KG1 (cell line): ENCODE results near the gene COX7A2L.
"Not testable (repeated sequence)": the region's sequence is repeated elsewhere in the genome, so short reads cannot be mapped to it uniquely, and the experiment has no call there.

Experiments
- DNase-seq: peaks from one replicate; lab custom pipeline; 2025; lab: John Stamatoyannopoulos, UW

The COX7A2L gene

DNA sequence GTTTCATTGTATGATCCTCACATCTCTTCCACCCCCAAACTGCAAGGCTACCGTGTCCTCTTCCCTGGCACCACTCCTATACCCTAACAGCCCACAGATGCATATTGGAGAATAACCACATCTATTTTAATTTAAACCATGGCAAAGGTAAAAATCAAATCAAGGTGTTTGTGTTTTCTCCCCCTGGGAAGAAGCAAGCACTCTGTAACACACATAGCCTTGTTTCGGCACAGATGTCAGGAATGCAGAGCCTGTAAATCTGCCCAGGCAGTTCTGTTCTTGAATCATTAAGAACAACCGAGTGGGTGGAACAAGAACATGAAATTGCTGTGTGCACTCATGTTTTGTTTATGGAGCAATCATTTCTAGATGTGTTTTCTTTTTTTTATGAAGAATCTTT lies 6.8 kb upstream of the COX7A2L start:
- no peak for DNase-seq

DNA sequence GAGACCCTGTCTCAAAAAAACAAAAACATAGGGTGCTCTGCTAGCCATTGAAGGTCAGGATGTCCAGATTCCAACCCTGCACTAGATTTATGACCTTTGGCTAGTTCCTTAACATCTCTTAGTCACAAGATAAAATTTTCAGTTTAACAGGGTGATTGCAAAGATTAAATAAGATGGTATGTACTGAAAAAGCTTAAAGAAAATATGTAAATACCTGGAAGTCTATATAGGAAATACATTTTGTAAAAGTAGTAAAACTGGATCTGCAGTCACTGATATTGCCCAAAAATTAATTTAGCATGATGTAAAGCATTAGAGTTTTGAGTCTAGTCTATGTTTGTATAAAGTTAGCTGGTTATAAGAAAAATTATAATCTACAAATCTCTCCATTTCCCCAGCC lies 5.4 kb upstream of the COX7A2L start:
- DNase-seq = no peak

DNA sequence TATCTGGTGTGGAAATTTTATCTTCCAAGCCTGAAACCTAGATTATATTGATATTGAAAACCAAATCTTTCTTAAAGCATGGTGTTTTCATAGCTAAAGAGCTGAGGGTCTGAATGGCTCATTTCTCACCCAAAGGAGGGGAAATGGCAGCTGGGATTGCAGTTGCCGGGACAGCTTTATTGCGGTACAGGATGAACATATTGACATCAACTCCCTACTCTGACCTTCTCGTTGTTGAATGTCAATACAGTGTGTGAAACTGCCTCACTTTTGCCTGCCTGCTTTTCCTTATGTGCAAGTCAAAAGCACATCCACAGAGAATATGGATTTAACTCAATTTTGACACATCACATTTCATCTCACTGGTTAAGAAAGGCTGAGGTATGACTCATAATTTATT lies 3.6 kb upstream of the COX7A2L start:
- DNase-seq = no peak

- no peak for DNase-seq
Measured at GRCh38 chr2:42363413-42363812, 2.4 kb upstream of the COX7A2L start.

DNA sequence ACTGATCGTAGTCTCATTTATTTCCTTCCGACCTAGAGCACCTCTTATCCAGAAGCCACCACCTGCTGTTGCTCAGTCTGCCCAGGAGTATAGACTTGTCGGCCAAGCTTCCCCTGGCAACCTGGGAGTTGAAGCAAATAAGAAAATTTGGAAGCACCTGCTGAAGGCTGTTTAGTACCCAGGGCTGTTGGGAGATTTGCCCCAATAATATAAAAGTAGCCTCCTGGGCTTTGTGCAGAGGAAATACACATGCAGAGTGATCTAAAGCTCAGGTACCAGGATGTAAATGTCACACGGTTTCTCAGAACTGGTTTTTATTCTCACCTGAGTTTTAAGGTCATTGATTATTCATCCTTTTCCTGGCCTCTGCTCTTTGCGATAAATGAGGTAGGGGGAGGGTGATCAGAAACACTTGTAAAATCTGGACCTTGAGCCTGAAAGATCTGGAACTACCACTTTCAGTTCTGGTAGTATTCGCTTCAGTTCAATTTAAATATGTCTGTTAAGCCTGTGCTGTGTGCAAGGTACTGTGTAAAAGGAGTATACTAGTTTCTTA lies 789 bp upstream of the COX7A2L start:
- no peak for DNase-seq

DNA sequence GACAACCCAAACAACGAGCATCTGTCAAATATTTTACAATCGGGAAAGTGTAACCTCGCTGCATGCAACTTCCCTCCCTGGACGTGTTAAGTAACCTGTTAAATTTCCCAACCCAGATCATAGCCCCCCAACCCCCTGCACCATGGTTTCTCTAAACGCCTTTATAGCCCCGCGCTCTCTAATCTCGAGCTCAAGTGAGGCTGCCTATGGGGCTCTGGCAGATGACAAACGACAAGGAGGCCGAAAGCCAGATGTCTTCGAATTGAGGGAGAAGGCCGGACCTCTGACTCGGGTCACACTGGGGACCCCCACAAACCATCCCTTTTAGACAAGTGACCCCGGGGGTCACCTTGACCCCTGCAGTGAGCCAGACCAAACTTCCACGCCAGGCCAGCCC lies 526 bp downstream of the COX7A2L start:
- no peak for DNase-seq

DNA sequence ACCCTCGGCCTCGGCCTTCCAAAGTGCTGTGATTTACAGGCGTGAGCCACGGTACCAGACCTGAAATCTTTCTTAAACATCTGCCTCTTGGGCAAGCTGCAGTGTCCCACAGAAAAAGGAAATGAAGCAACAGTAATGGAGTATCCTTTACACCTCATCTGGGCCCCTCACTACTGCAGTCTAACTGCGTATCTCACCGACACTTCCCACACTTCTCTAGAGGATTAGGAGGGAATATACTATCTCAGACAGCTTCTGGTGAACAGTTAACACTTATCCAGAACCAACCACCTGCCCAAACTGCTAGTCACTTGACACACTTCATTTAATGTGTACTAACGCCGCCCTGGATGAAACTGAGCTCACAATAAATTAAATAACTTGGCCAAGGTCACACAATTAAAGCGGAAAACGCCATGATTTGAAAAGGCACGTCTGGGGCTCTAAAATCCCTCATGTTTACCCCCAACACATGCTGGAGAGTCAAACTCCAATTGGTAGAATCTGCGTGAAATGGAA lies 993 bp downstream of the COX7A2L start:
- DNase-seq = peak; percentile 16

- DNase-seq = peak; percentile 16
Measured at GRCh38 chr2:42359304-42359964, 1.6 kb downstream of the COX7A2L start.

GRCh38 chr2:42353792-42354429 lies 7.1 kb downstream of the COX7A2L start:
- DNase-seq = no peak

DNA sequence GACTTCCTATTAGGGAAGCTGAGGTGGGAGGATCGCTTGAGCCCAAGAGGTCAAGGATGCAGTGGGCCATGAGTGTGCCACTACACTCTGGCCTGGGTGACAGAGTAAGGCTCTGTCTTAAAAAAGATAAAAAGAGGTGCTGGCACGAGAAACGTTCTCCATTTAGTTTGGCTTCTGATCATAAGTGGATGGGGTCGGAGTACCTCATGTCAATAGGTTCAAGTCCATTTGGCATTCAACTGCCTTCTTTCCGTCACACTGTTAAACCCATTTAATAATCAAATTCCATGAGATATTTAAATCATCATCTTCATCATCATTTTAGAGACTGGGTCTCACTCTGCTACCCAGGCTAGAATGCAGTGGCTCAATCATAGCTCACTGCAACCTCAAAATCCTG lies 9.2 kb downstream of the COX7A2L start:
- DNase-seq = no peak

GRCh38 chr2:42350434-42351063 lies 10.5 kb downstream of the COX7A2L start:
- no peak for DNase-seq

GRCh38 chr2:42348113-42348805 lies 12.8 kb downstream of the COX7A2L start:
- no peak for DNase-seq

GRCh38 chr2:42347518-42347917 lies 13.5 kb downstream of the COX7A2L start:
- DNase-seq = not testable (repeated sequence)

GRCh38 chr2:42346856-42347255 lies 14.2 kb downstream of the COX7A2L start:
- not testable (repeated sequence) for DNase-seq

DNA sequence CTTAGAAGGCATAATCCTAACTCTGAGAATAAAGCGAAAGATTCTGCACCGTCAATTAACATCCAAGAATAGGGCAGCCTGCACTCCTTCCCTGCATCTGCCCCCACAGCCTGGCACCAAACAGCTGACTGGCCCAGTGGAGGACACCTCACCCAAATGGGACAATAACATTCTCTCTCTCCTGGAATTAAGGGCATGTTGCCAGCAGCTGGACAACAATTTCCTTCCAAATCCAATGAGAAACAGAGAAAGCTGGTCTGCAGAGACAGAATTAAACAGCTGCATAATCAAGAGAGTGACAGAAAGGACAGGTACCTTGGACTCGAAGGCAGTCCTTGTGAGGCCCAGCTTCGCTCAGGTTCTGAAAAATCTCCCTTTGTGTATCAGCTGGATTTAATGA lies 15.0 kb downstream of the COX7A2L start:
- DNase-seq = no peak

DNA sequence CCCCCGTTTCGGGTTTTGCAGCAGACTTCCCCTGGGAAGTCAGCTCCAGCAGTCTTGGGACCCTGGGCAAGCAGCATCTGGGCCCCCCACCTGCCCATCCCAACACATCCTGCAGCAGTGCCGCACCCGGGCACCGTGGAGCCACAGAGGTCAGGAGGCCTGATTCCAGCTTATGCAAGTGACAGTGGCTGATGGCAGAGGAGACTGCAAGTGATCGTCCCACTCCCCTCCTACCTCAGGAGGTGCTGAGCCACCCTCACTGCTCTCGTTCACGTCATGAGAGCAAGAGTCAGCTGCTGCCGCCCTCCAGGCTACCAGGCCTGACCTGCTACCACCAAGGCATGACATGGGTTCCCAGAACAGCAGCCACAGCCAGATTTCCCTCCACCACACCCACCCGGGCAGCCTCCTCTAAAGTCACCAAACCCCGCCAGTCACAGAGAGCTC lies 18.2 kb downstream of the COX7A2L start:
- no peak for DNase-seq

DNA sequence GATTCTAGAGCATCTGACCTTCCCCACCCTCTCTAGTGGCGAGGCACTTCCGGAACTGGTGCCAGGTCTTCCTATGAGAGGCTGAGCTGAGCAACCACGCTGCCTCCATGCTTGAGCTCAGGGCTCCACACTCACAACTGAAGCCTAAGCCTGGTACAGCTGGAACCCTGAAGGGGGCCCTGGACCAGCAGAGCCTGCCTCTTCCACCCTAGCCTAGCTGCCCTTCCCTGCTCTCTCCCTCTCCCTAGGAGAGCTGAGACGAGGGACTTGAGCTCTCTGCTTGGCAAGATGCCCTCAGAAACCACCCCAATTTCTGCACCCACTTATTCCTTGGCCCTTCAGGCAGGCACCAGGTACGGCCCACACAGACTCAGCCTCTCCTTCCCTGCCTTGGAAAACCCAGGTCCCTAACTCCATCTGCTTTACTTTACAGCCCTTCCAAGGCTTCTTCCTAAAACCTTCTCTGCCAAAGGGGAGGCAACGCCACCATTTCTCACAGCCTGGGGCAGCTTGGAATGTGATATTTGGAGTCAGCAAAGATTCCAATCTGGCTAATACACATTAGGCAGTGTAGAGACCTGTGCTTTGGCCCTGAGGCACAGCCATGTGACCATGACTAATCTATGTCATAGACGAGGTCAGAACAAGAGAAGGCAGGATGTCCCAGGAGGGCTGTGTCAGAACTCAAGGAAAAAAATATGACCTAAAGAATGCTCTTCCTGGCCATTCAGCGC lies 18.8 kb downstream of the COX7A2L start:
- no peak for DNase-seq

- no peak for DNase-seq
Measured at GRCh38 chr2:42340938-42341636, 19.9 kb downstream of the COX7A2L start.

DNA sequence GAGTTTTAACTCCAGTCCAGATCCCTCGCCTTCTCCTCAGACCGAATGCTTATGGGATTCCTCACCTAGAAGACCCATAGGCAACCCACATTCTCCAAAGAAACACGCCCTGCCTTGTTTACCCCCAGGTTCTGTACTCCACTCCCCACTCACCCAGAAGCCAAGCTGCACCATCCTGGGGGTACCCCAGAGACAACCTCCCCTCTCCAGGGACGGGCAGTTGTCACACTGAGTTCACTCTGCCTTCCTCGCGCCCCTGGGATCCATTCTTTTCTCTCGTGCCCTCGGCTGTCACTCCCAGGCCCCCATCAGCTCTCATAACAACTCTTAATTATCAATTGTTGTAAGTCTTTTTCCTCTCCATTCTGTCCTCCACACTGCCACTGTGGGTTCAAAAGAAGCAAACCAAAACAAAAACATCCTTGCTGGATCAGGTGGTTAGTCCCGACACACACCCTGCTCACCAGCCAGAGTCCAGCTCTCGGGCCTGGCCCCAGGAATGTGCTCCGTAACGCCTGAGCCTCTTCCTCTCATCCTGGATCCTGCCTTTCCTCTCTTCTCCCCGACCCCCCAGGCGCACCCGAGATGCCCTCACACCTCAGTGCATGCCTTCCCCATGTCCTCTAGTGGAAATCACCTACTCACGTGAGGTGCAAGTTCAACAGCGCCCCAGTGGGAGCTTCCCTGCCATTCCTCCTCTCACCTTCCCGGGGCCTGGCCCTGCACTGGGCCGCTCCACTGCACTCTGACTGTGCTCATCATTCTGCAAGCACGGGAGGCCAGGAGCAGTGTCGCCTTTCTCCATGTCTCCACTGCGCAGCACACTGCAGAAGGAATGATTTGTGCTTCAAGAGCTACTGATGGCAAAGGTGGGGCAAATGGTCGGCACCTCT lies 20.7 kb downstream of the COX7A2L start:
- DNase-seq = no peak
